Vagina (tissue), 2 donors: ENCODE measurements around the gene ATP5MC2. TPM values are rescaled to one million over a fixed set of nuclear protein-coding genes. Genes with fewer than 3 reads are reported as not detected.
"Not testable (repeated sequence)": the region's sequence is repeated elsewhere in the genome, so short reads cannot be mapped to it uniquely, and the experiment has no call there.

Experiments used
- DNase-seq, 2 donors: peaks; one replicate each; pipeline ENCODE4 v3.0.0-alpha.2; 2017; ENCODE audit errors: extremely low spot score in 2 of 2
- H3K27ac ChIP-seq: fragments of 200-600 bp; sonication (generic); one replicate; pipeline ENCODE4 v1.5.1; 2019
- H3K27me3 ChIP-seq: fragments of 200-600 bp; sonication (generic); one replicate; pipeline ENCODE4 v1.5.1; 2019
- H3K36me3 ChIP-seq, 2 donors: fragments of 200-600 bp; sonication (generic); one replicate each; pipeline ENCODE4 v1.5.1; 2017 to 2019
- H3K4me1 ChIP-seq: fragments of 200-600 bp; sonication (generic); one replicate; pipeline ENCODE4 v1.5.1; 2019
- H3K4me3 ChIP-seq, 2 donors: fragments of 200-600 bp; sonication (generic); 1 replicate in 1 of 2; 2 replicates in 1 of 2; pipeline ENCODE4 v1.5.1; 2016 to 2019
- H3K9me3 ChIP-seq: fragments of 200-600 bp; sonication (generic); one replicate; pipeline ENCODE4 v1.5.1; 2019
- CTCF ChIP-seq, 3 experiments: fragments of 450-650 bp in 2 of 3; fragments of 200-600 bp in 1 of 3; sonication (generic) in 1 of 3; IDR thresholded peaks; one replicate each; pipeline ENCODE4 v1.5.1; 2017 to 2019; ENCODE audit warnings: antibody characterized with exemption in 3 of 3, mild to moderate bottlenecking in 2 of 3, moderate library complexity in 2 of 3
- POLR2A ChIP-seq, 2 donors: fragments of 450-650 bp; IDR thresholded peaks; one replicate each; pipeline ENCODE4 v1.6.1; 2017; ENCODE audit warnings: antibody characterized with exemption in 2 of 2, mild to moderate bottlenecking in 2 of 2, moderate library complexity in 2 of 2
- POLR2AphosphoS5 ChIP-seq, 2 donors: sonication (generic); formaldehyde crosslinking; IDR thresholded peaks; one replicate each; pipeline ENCODE4 v1.9.0; 2017; ENCODE audit warnings: antibody characterized with exemption in 2 of 2, mild to moderate bottlenecking in 2 of 2, low read depth in 1 of 2; ENCODE audit not compliant: insufficient read depth in 1 of 2
- intact Hi-C: fragments of 100-400 bp; cut with DNase I; formaldehyde crosslinking; loops from one replicate; pipeline ENCODE4 v1.15.1; 2023
- total RNA-seq: library from RNA; depleted of rRNA; stranded (reverse); fragments of >200 nt; gene quantifications from one replicate; pipeline ENCODE4 v1.2.3, GENCODE V29; 2016

ATP5MC2 gene
- total RNA-seq, 1 donor from 2014 or later: 311 TPM

- no peaks in the 10 kb centered on the region for H3K9me3 ChIP-seq
- intact Hi-C loops: no loop called here
These were observed 32.5 kb downstream of the ATP5MC2 start for GRCh38 chr12:53643232-53643979.

GRCh38 chr12:53638057-53638456 lies 37.8 kb downstream of the ATP5MC2 start:
- Histone ChIP-seq H3K27ac (no peak overlapping the region), H3K4me3 (no peak overlapping the region), H3K4me1 (no peaks in the 10 kb centered on the region), H3K27me3 (no peaks in the 10 kb centered on the region), H3K36me3 (no peaks in the 10 kb centered on the region), H3K9me3 (no peaks in the 10 kb centered on the region)
- TF ChIP-seq POLR2A (IDR thresholded peaks at IDR 0.05): no peak
- intact Hi-C loops: no loop called here
- DNase-seq: no peak

More at GRCh38 chr12:53643232-53643979, 32.5 kb downstream of the ATP5MC2 start:
- Histone ChIP-seq H3K36me3 (no peaks in the 10 kb centered on the region), H3K27ac (no peak overlapping the region), H3K27me3 (no peaks in the 10 kb centered on the region), H3K4me3 (no peak overlapping the region), H3K4me1 (no peaks in the 10 kb centered on the region)
- TF ChIP-seq POLR2AphosphoS5 (IDR thresholded peaks at IDR 0.05; ENCODE audit: insufficient read depth in 1 of 2, low read depth in 1 of 2): no peak
- no peak for TF ChIP-seq CTCF (IDR thresholded peaks at IDR 0.05)
- no peak for TF ChIP-seq POLR2A (IDR thresholded peaks at IDR 0.05)
- no peak for DNase-seq

GRCh38 chr12:53636641-53637040 lies 39.2 kb downstream of the ATP5MC2 start:
- Histone ChIP-seq H3K27ac (no peak overlapping the region), H3K4me3 (no peak overlapping the region), H3K4me1 (no peaks in the 10 kb centered on the region), H3K36me3 (no peaks in the 10 kb centered on the region), H3K9me3 (no peaks in the 10 kb centered on the region), H3K27me3 (no peaks in the 10 kb centered on the region)
- TF ChIP-seq CTCF (IDR thresholded peaks at IDR 0.05) (no peak), POLR2AphosphoS5 (IDR thresholded peaks at IDR 0.05; ENCODE audit: insufficient read depth in 1 of 2, low read depth in 1 of 2) (no peak), POLR2A (IDR thresholded peaks at IDR 0.05) (no peak)
- DNase-seq: no peak
- intact Hi-C loops: no loop called here

- H3K4me3 ChIP-seq, H3K4me1 ChIP-seq, H3K27ac ChIP-seq, H3K27me3 ChIP-seq, H3K9me3 ChIP-seq, H3K36me3 ChIP-seq, DNase-seq, intact Hi-C loops: not testable (repeated sequence)
These were observed 40.2 kb downstream of the ATP5MC2 start for GRCh38 chr12:53635708-53636107.

- Histone ChIP-seq H3K9me3 (no peaks in the 10 kb centered on the region), H3K4me3 (no peak overlapping the region), H3K36me3 (no peaks in the 10 kb centered on the region), H3K27me3 (no peaks in the 10 kb centered on the region), H3K27ac (no peak overlapping the region), H3K4me1 (peaks cover 2% of the 10 kb centered on the region)
- peak in 1 of 2 donors; percentile 8 for DNase-seq
- no peak for TF ChIP-seq POLR2AphosphoS5 (IDR thresholded peaks at IDR 0.05; ENCODE audit: insufficient read depth in 1 of 2, low read depth in 1 of 2)
- intact Hi-C loops: no loop called here
These were observed 44.2 kb downstream of the ATP5MC2 start for GRCh38 chr12:53631721-53632120.

GRCh38 chr12:53627919-53628318 lies 48.0 kb downstream of the ATP5MC2 start:
- intact Hi-C loops: loop anchor here (5.0 kb wide), 1 partner anchor 49 kb away; the partner anchor contains the start of gene ATP5MC2
- peak in 1 of 2 donors; percentile 47 for DNase-seq

GRCh38 chr12:53626702-53627169 lies 49.1 kb downstream of the ATP5MC2 start:
- H3K27ac ChIP-seq: peak overlapping the region; percentile 94
- TF ChIP-seq POLR2AphosphoS5 (IDR thresholded peaks at IDR 0.05; ENCODE audit: insufficient read depth in 1 of 2, low read depth in 1 of 2) (no peak), POLR2A (IDR thresholded peaks at IDR 0.05) (no peak), CTCF (IDR thresholded peaks at IDR 0.05) (no peak)
- H3K27me3 ChIP-seq: no peaks in the 10 kb centered on the region
- intact Hi-C loops: loop anchor here (5.0 kb wide), 1 partner anchor 51 kb away; the partner anchor contains the start of gene ATP5MC2
- H3K9me3 ChIP-seq: no peaks in the 10 kb centered on the region
- H3K4me3 ChIP-seq: peak overlapping the region; percentile 74 to 78
- H3K36me3 ChIP-seq: no peaks in the 10 kb centered on the region
- peaks cover 43% of the 10 kb centered on the region for H3K4me1 ChIP-seq
- DNase-seq: no peak

More at GRCh38 chr12:53627919-53628318, 48.0 kb downstream of the ATP5MC2 start:
- H3K4me1 ChIP-seq: peaks cover 31% of the 10 kb centered on the region
- H3K9me3 ChIP-seq: no peaks in the 10 kb centered on the region
- H3K27ac ChIP-seq: no peak overlapping the region
- TF ChIP-seq POLR2AphosphoS5 (IDR thresholded peaks at IDR 0.05; ENCODE audit: insufficient read depth in 1 of 2, low read depth in 1 of 2): no peak
- H3K27me3 ChIP-seq: no peaks in the 10 kb centered on the region
- H3K4me3 ChIP-seq: no peak overlapping the region
- no peaks in the 10 kb centered on the region for H3K36me3 ChIP-seq
